IMR-90 (cell line): ENCODE results near the gene LTBP1. TPM values are rescaled to one million over a fixed set of nuclear protein-coding genes. Genes with fewer than 3 reads are reported as not detected.
A peak's percentile ranks its signal among the peaks of the same experiment; 100 is the strongest.

Experiments used
- ATAC-seq: fragments of 200-7000 bp; cut with Tn5 transposase; 2 replicates; pipeline ENCODE4 v1.9.1; 2020; ENCODE audit warnings: low read depth, mild to moderate bottlenecking, moderate library complexity
- BruUV-seq: library from RNA; stranded (reverse); fragments of 400-500 nt; replicated peaks from 2 replicates; lab custom pipeline; 2021; lab: Mats Ljungman, UMichigan
- CTCF ChIA-PET: fragments of 300-600 bp; formaldehyde crosslinking; extraction: SDS; loops from one replicate; lab custom pipeline; 2021; ENCODE audit warnings: antibody characterized with exemption; lab: Yijun Ruan, JAX
- POLR2A ChIA-PET: fragments of 300-600 bp; sonication (Branson Sonifier 250); formaldehyde crosslinking; loops from one replicate; lab custom pipeline; 2022; ENCODE audit warnings: antibody characterized with exemption; ENCODE audit not compliant: unreplicated experiment; lab: Charles Lee
- DNase-seq: peaks from one replicate; pipeline ENCODE4 v3.0.0; 2013
- H2AFZ ChIP-seq: replicated peaks from 2 replicates; pipeline ENCODE3; 2013; ENCODE audit warnings: low read length, mild to moderate bottlenecking; ENCODE audit not compliant: poor library complexity
- H2AK5ac ChIP-seq: 2 replicates; pipeline ENCODE4 v1.6.1; 2013; ENCODE audit warnings: low read depth, low read length, inconsistent platforms
- H2AK9ac ChIP-seq: replicated peaks from 2 replicates; pipeline ENCODE3; 2013; ENCODE audit warnings: mild to moderate bottlenecking, low read depth, low read length, moderate library complexity; ENCODE audit not compliant: poor library complexity
- H2BK120ac ChIP-seq: 2 replicates; pipeline ENCODE4 v1.6.1; 2013; ENCODE audit warnings: low read depth, low read length, inconsistent platforms
- H2BK15ac ChIP-seq: 3 replicates; pipeline ENCODE4 v1.6.1; 2013; ENCODE audit warnings: low read depth, low read length, inconsistent platforms
- H2BK20ac ChIP-seq: 2 replicates; pipeline ENCODE4 v1.6.1; 2013; ENCODE audit warnings: low read depth, mild to moderate bottlenecking, inconsistent platforms, low read length, moderate library complexity
- H2BK5ac ChIP-seq: 2 replicates; pipeline ENCODE4 v1.6.1; 2013; ENCODE audit warnings: mild to moderate bottlenecking, low read depth, low read length, inconsistent platforms; ENCODE audit not compliant: poor library complexity, severe bottlenecking
- H3K14ac ChIP-seq: replicated peaks from 2 replicates; pipeline ENCODE4 v1.6.1; 2013; ENCODE audit warnings: low read depth, low read length, inconsistent platforms
- H3K18ac ChIP-seq: 2 replicates; pipeline ENCODE4 v1.6.1; 2013; ENCODE audit warnings: low read depth, low read length, control low read depth
- H3K23ac ChIP-seq: 2 replicates; pipeline ENCODE4 v1.6.1; 2013; ENCODE audit warnings: low read depth, low read length, inconsistent platforms
- H3K27ac ChIP-seq: 2 replicates; pipeline ENCODE4 v1.5.1; 2013; ENCODE audit warnings: mild to moderate bottlenecking, control low read depth, low read length; ENCODE audit not compliant: insufficient read depth
- H3K27me3 ChIP-seq: 2 replicates; pipeline ENCODE4 v1.6.1; 2013; ENCODE audit warnings: low read length; ENCODE audit not compliant: control insufficient read depth, insufficient read depth
- H3K36me3 ChIP-seq: 2 replicates; pipeline ENCODE4 v1.6.1; 2013; ENCODE audit warnings: low read length, mixed read lengths; ENCODE audit not compliant: control insufficient read depth, insufficient read depth
- H3K4ac ChIP-seq: 2 replicates; pipeline ENCODE4 v1.6.1; 2013; ENCODE audit warnings: low read depth, low read length, inconsistent platforms
- H3K4me1 ChIP-seq: 2 replicates; pipeline ENCODE4 v1.6.1; 2013; ENCODE audit warnings: low read length, mixed read lengths; ENCODE audit not compliant: control insufficient read depth, insufficient read depth
- H3K4me2 ChIP-seq: 2 replicates; pipeline ENCODE4 v1.6.1; 2013; ENCODE audit warnings: low read depth, mild to moderate bottlenecking, control low read depth, low read length, moderate library complexity
- H3K4me3 ChIP-seq: 2 replicates; pipeline ENCODE4 v1.5.1; 2013; ENCODE audit warnings: low read depth, mild to moderate bottlenecking, control low read depth, low read length, moderate library complexity; ENCODE audit not compliant: insufficient read depth
- H3K56ac ChIP-seq: 2 replicates; pipeline ENCODE4 v1.6.1; 2013; ENCODE audit warnings: low read length, inconsistent platforms; ENCODE audit not compliant: insufficient read depth; ENCODE audit errors: extremely low read depth
- H3K79me1 ChIP-seq, 2 experiments: 2 replicates each; pipeline ENCODE4 v1.6.1; 2013; ENCODE audit warnings: low read length in 2 of 2, inconsistent platforms in 1 of 2, low read depth in 1 of 2
- H3K9ac ChIP-seq: 2 replicates; pipeline ENCODE4 v1.6.1; 2013; ENCODE audit warnings: low read depth, low read length, control low read depth
- H3K9me1 ChIP-seq: 2 replicates; pipeline ENCODE4 v1.6.1; 2013; ENCODE audit warnings: low read length, inconsistent platforms; ENCODE audit not compliant: insufficient read depth
- H3K9me3 ChIP-seq: 2 replicates; pipeline ENCODE4 v1.6.1; 2013; ENCODE audit warnings: low read length; ENCODE audit not compliant: control insufficient read depth, insufficient read depth
- H4K20me1 ChIP-seq: 2 replicates; pipeline ENCODE4 v1.6.1; 2013; ENCODE audit warnings: low read length, inconsistent platforms; ENCODE audit not compliant: insufficient read depth
- H4K5ac ChIP-seq: 2 replicates; pipeline ENCODE4 v1.6.1; 2013; ENCODE audit warnings: mild to moderate bottlenecking, low read depth, low read length, control low read depth
- H4K8ac ChIP-seq, 2 experiments: 2 replicates each; pipeline ENCODE4 v1.6.1; 2013; ENCODE audit warnings: low read depth in 2 of 2, low read length in 2 of 2, control low read depth in 1 of 2, inconsistent platforms in 1 of 2
- H4K91ac ChIP-seq: 2 replicates; pipeline ENCODE4 v1.6.1; 2013; ENCODE audit warnings: low read depth, low read length, inconsistent platforms; ENCODE audit not compliant: insufficient read depth
- BHLHE40 ChIP-seq: fragments of 150-350 bp; IDR thresholded peaks from 2 replicates; pipeline ENCODE4 v1.6.1; 2016; ENCODE audit warnings: mild to moderate bottlenecking, low read depth, low read length
- ELK1 ChIP-seq: fragments of 150-350 bp; IDR thresholded peaks from 2 replicates; pipeline ENCODE4 v1.6.1; 2016; ENCODE audit warnings: low read depth, mild to moderate bottlenecking, low read length, moderate library complexity, borderline replicate concordance
- FOS ChIP-seq: fragments of 150-350 bp; IDR thresholded peaks from 2 replicates; pipeline ENCODE4 v1.6.1; 2016; ENCODE audit warnings: low read depth, low read length
- WGBS, 2 experiments: methylation state at CpG; one replicate each; pipeline versions ENCODE4 v1.1.5 to v1.1.7; 2013; ENCODE audit warnings: missing lambda C conversion rate in 2 of 2; ENCODE audit not compliant: insufficient read length in 1 of 2; ENCODE audit errors: extremely low coverage in 2 of 2; 5-methylcytosine and 5-hydroxymethylcytosine counted together
- dilution Hi-C: fragments of 300-500 bp; cut with HindIII; formaldehyde crosslinking; loops from one replicate; pipeline ENCODE4 v1.14.3; 2018; ENCODE audit warnings: low sequenced_read_pairs; ENCODE audit not compliant: unreplicated experiment
- in situ Hi-C: fragments of 300-500 bp; cut with MboI; formaldehyde crosslinking; loops from 3 replicates; pipeline ENCODE4 v1.14.3; 2019; ENCODE audit warnings: low sequenced_read_pairs, inconsistent platforms, mixed read lengths
- intact Hi-C: fragments of 100-400 bp; cut with micrococcal nuclease; formaldehyde crosslinking; loops from 2 replicates; pipeline ENCODE4 v1.10.0; 2022
- polyA plus RNA-seq, 3 experiments: library from polyadenylated mRNA; depleted of rRNA; stranded (reverse); fragments of >200 nt; gene quantifications; 2 replicates each; pipeline ENCODE4 v1.2.3, GENCODE V29; 2012; ENCODE audit warnings: low replicate concordance in 1 of 3
- total RNA-seq: library from RNA; depleted of rRNA; stranded (reverse); fragments of >200 nt; gene quantifications from 2 replicates; pipeline ENCODE4 v1.2.3, GENCODE V29; 2012

The LTBP1 gene
- total and polyA plus RNA-seq, 2 of the 4 experiments (the other 2 are of a cell fraction): 235 to 326 TPM

- Histone ChIP-seq H4K20me1 (no peaks in the 10 kb centered on the region), H2BK15ac (peak overlapping the region; percentile 91; the same call in 2 of the 3 replicates), H2BK20ac (peak overlapping the region; percentile 92), H3K4ac (peak overlapping the region; percentile 86), H2AK9ac (peak overlapping the region; percentile 79), H2AFZ (peak overlapping the region; percentile 59), H3K9me3 (no peaks in the 10 kb centered on the region; the same call in 1 of the 2 replicates), H3K4me1 (peaks cover 27% of the 10 kb centered on the region), H3K4me2 (peak overlapping the region; percentile 90), H3K18ac (peak overlapping the region; percentile 90), H3K23ac (peak overlapping the region; percentile 87), H3K79me1 (peaks cover 33 to 61% of the 10 kb centered on the region in 2 experiments), H4K5ac (peak overlapping the region; percentile 76; the same call in 1 of the 2 replicates), H2BK5ac (peak overlapping the region; percentile 91), H3K9ac (peak overlapping the region; percentile 65; the same call in 1 of the 2 replicates), H3K27me3 (no peaks in the 10 kb centered on the region), H3K9me1 (peaks cover 18% of the 10 kb centered on the region), H4K91ac (peak overlapping the region; percentile 87), H3K36me3 (no peaks in the 10 kb centered on the region), H3K56ac (peak overlapping the region; percentile 53; the same call in 1 of the 2 replicates), H3K27ac (peak overlapping the region; percentile 64), H3K14ac (peak overlapping the region; percentile 96), H4K8ac (peak overlapping the region; percentile 34 to 75; a peak in 3 of 4 replicates), H2BK120ac (peak overlapping the region; percentile 90), H3K4me3 (no peak overlapping the region), H2AK5ac (peak overlapping the region; percentile 70)
- dilution Hi-C loops (no loop called here), intact Hi-C loops (no loop called here), in situ Hi-C loops (no loop called here)
- no TSS peak for BruUV-seq
- no CpG with 5 or more reads among the region's 5 CpGs for WGBS, 2 experiments
- ATAC-seq: peak; percentile 56
- TF ChIP-seq BHLHE40 (no peak), FOS (peak; percentile 24; the same call in 1 of the 2 replicates), ELK1 (no peak)
- ChIA-PET POLR2A (no interaction called here), CTCF (no interaction called here)
- peak; percentile 73 for DNase-seq
These were observed 157.4 kb downstream of the LTBP1 start for GRCh38 chr2:33104052-33104623.
